Lung microvascular endothelial cell (primary cell): Measurements from ENCODE around the gene C6orf52. TPM values are rescaled to one million over a fixed set of nuclear protein-coding genes. Genes with fewer than 3 reads are reported as not detected.
"Not testable (repeated sequence)": the region's sequence is repeated elsewhere in the genome, so short reads cannot be mapped to it uniquely, and the experiment has no call there.

Experiments
- DNase-seq, 2 donors: peaks; one replicate each; pipeline versions ENCODE4 v3.0.0 to v3.0.0-alpha.2; 2010; ENCODE audit warnings: low read depth in 2 of 2
- total RNA-seq: library from RNA; depleted of rRNA; stranded (reverse); fragments of >200 nt; gene quantifications from 2 replicates; pipeline ENCODE4 v1.2.1, GENCODE V29; 2014

The C6orf52 gene
- 0.22 TPM in 1 of 2 replicates, not detected in the other for total RNA-seq

DNA sequence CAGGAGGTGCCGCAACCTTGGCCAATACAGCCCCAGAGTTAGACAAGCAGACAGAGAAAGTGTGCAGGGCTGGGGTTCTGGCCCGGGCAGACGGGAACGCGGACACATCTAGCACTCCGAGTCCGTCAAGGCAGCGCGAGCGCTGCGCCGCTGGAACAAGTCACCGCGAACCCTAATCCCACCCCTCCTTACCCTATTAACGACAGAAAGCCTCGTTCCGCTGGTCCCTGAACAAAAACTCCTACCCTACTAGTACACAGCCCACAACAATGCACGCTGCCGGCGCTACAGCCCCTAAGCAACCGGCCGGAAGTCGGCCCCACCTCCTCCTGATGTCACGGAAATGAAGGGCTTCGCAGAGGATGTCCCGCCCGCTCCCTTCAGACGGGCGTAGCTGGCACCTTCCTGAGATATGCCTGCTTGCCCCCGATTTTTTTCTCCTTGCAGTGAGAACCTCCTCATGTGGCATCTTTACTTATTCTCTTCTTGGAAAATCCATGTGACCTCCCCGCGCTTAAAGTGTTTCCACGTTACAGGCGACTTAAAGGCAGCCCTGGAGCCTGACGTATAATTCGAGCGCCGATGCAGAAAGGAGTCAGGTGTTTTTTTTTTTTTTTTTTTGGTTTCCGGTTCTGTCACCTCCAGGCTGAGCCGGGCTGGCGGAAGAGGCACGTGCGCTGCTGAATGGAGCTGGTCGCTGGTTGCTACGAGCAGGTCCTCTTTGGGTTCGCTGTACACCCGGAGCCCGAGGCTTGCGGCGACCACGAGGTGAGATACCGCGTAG is at the start of gene C6orf52, which contains the start of gene PAK1IP1:
Gene C6orf52, minus strand, starts transcription at position 315 of the 784 bp plus-strand sequence. CDS start 7,066 bp downstream, outside the sequence.
Gene PAK1IP1, plus strand, starts transcription at position 671 of the 784 bp plus-strand sequence. Its CDS starts 14 bp downstream, at position 685.
- DNase-seq: peak; percentile 96

DNA sequence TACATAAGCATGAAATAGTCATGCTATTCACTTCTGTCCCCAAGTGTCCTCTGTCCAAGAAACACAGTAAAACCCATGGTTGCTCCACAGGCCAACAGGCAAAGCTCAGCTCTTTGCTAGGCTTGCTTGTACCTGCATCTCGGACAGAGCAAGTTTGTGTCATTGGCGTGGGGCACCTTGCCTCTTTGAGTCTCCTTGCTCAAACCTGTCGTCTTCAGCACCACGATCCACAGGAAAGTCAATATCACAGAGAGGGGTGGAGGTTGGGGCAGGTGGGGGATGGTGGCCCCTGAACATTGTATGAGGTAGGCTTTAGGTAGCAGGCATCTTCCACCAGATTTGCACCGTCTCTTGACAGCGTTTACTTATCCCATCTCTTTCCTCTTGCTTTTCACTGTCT is 49.1 kb upstream of the C6orf52 start:
- no peak for DNase-seq

DNA sequence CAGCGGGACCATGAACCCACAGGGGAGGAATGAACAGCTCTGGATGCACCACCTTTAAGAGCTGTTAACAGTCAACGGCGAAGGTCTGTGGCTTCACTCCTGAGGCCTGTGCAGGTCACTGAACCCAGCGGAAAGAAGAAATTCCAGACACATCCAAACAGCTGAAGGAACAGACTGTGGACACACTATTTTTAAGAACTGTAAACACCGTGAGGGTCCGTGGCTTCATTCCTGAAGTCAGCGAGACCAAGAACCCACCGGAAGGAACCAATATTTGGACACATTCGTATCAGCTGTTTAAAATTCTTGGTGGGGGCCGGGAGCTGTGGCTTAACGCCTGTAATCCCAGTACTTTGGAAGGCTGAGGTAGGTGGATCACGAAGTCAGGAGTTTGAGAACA is 47.8 kb upstream of the C6orf52 start:
- DNase-seq: no peak

DNA sequence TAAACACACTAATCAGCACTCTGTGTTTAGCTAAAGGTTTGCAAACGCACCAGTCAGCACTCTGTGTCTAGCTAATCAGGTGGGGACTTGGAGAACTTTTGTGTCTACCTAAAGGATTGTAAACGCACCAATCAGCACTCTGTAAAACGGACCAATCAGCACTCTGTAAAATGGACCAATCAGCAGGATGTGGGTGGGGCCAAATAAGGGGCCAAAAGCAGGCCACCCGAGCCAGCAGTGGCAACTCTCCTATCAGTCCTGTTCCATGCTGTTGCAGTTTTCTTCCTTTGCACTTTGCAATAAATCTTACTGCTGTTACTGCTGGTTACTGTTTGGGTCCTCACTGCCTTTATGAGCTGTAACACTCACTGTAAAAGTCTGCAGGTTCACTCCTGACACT is 47.2 kb upstream of the C6orf52 start:
- not testable (repeated sequence) for DNase-seq

DNA sequence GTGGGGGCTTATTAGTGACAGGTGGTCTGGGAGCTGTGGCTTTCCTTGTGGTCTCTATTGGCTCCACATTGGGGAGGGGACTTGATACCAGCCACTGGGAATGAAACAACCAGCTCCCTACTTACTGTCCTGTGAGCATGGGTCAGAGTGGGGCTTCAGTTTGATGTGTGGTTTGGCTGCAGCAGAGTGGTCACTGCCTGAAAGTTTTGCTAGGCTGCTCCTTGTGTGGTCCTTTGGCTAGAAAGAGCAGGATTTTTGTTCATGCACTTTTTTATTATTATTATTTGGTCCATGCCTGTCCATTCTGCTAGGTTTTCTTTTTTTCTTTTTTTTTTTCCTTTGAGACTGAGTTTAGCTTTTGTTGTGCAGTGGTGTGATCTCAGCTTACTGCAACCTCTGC is 45.6 kb upstream of the C6orf52 start:
- DNase-seq: no peak

DNA sequence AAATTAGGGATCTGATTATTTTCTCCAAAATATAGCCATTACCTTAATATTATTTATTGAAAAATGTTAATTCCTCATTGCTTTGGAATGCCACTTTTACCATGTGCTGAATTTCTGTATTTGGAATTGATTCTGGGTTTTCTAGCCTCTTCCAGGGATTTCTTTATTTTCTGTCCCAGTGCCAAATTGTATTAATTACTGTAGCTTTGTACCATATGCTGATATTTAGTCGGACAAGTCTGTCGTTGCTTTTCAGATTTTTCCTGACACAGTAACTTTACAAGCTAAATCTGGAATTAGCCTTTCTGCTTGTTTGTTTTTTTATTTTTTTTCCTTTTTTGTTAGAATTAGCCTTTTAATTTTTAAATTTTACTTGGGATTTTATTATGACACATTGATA is 42.3 kb upstream of the C6orf52 start:
- no peak for DNase-seq

DNA sequence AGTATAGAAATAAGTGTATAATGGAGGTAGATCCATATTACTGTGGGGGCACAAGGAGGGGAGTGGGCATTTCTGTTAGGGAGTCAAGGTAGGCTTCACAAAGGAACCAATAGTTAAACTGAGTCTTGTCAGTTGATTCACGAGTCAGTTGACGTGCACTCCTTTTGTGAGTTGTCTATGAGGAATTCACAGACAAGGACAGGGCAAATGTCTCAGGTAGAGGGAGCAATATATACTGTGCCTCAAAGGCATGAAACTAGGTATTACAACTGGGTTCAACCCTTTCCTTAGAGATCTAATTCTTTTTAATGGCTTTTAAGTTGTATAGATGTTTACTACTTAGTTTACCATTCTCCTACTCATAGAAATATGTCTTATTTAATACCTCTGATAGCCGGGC is 39.4 kb upstream of the C6orf52 start:
- DNase-seq: no peak

DNA sequence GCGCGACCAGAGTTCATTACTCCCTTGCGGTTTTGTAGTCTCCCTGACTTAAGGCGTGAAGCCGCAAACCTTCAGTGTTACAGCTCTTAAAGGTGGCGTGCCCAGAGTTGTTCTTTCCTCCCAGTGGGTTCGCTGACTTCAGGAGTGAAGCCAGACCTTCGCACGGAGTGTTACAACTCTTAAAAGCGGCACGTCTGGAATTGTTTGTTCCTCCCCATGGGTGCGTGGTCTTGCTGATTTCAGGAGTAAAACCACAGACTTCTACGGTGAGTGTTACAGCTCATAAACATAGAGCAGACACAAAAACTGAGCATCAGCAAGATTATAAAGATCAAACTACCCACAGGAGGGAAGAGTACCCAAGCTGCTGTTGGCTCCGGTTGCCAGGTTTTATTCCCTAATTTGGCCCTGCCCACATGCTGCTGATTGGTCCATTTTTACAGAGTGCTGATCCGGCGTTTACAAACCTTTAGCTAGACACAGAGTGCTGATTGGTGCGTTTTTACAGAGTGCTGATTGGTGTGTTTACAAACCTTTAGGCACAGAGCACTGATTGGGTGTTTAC is 38.8 kb upstream of the C6orf52 start:
- no peak for DNase-seq

DNA sequence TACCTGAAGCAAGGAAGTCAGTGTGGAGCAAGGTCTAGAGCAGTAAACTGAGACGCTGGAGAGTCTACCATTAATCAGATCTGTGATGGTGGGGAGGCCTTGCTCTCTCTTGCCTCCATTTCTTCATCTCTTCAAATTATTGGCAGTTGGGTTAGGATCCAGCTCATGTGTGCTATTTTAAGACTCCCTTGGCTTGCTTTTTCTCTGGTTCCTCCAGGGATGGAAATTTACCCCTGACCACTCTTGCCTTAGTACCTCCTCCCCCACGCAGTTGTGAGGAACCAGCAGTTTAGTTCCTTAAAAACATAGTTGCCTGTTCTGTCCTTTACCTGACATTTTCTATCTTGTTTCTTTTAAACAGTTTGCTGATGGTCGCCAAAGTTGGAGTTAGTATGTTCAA is 35.8 kb upstream of the C6orf52 start:
- no peak for DNase-seq

DNA sequence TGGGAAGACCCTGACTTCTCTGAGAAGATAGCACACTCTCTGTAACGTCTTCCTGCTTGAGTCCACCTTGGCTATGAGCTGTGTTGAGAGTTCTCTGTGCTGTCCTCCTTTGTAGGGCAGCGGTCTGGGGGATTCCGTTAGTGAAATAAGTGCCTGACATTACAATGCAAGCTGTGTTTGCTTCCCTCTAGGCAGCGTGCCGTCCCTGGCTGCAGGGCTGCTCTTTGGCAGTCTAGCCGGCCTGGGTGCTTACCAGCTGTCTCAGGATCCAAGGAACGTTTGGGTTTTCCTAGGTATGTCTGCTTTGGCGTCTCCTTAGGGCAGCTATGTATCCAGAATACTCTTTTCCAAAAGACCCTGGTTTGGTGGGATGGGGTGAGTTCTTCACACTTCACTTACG is 31.3 kb upstream of the C6orf52 start:
- DNase-seq: no peak

DNA sequence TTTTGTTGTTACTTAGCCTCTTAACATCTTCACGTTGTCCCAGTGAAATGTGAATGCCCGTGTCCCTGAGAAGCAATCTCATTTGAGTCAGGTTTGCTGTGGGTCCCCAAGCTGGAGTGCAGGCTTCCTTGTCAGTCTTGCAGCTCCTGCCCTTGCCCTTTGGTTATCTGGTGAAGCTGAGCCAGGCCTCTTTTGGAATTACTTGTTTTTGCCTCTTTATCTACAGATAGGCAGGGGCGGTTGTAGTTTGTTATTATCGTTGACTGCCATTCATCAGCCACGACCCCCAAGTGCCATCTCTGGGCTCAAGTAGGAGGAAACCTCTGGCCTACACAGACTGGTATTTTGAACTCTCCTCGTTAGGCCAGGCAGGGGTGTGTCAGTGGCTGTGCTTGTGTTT is 30.6 kb upstream of the C6orf52 start:
- DNase-seq: no peak

DNA sequence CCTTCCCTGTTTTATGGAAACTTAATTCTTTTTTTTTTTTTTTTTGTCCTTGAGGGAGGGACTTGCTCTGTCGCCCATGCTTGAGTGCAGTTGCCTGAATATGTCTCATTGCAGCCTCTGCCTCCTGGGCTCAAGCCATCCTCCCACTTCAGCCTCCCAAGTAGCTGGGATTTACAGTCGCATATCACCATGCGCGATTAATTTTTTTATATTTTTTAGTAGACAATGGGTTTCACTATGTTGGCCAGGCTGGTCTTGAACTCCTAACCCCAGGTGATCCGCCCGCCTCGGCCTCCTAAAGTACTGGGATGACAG is 29.1 kb upstream of the C6orf52 start:
- peak in 1 of 2 donors; percentile 17 for DNase-seq

DNA sequence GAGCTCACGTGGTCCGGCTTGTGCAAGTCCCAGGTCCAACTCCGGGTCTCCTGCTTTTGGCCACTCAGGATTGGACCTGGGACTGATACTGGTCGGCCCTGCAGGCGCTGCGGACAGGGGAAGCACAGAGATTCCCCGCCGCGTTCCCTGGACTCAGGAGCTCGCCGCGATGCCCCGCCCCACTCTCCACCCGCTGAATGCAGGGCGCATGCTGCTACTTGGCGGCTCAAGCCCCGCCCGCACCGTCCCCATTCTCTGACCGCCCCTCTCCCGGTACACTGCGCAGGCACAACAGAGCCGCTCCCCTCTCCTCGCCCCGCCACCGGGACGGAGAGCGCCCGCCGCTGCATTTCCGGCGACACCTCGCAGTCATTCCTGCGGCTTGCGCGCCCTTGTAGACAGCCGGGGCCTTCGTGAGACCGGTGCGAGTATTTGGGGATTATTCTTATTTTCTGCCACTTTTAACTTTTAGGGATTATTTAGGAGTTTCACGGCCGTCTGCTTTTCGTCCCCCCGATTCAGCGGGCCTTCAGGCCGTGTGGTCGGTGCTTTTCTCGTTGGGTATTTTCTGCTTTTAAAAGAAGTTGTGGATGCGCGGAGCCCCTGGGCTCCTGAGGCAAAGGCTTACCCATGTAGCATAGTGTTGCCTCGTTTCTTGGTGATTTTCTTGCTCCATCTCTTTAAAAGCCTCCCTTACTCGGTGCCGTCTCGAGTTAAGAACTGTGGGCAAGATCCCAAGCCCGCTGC is 28.6 kb upstream of the C6orf52 start, which contains the start of gene TMEM14C:
Gene TMEM14C, plus strand, starts transcription at position 251 of the 747 bp plus-strand sequence. CDS start 1,544 bp downstream, outside the sequence.
- DNase-seq: peak; percentile 99

DNA sequence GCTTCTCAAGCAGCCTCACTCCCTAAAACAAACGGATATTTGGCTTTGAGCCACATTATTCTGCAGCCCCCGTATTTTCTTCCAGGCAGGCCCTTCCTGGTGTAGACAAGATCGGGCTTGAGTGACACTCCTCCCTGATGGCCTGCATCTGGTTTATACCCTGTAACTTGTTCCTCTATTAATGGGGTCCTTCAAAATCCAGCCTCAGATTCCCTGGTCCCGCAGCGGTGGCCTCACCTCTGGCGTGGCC is 28.1 kb upstream of the C6orf52 start:
- no peak for DNase-seq

DNA sequence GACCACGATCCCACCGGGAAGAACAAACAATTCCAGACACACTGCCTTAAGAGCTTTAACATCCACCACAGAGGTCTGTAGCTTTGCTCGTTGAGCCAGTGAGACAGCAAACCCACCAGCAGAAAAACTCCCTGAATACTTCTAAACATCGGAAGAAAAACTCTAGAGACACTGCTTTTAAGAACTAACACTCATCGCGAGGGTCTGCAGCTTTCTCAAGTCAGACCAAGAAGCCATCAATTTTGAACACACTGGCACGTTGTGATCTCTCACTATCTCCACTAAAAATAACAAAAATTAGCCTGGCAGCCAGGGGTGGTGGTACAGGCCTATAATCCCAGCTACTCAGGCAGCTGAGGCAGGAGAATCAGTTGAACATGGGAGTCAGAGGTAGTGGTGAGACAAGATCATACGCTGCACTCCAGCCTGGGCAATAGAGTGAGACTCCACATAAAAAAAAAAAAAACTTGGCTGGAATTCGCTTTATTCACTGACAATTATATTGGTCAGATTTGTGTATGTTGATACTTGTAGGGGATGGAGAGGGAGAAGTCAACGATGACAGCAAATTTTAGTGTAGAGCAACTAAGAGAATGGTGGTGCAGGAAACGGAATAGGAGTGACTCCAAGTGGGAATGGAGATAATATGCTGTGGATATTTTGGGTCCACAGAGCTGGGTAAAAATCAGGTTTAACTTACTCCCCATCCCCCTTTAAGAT is 27.6 kb upstream of the C6orf52 start:
- no peak for DNase-seq

DNA sequence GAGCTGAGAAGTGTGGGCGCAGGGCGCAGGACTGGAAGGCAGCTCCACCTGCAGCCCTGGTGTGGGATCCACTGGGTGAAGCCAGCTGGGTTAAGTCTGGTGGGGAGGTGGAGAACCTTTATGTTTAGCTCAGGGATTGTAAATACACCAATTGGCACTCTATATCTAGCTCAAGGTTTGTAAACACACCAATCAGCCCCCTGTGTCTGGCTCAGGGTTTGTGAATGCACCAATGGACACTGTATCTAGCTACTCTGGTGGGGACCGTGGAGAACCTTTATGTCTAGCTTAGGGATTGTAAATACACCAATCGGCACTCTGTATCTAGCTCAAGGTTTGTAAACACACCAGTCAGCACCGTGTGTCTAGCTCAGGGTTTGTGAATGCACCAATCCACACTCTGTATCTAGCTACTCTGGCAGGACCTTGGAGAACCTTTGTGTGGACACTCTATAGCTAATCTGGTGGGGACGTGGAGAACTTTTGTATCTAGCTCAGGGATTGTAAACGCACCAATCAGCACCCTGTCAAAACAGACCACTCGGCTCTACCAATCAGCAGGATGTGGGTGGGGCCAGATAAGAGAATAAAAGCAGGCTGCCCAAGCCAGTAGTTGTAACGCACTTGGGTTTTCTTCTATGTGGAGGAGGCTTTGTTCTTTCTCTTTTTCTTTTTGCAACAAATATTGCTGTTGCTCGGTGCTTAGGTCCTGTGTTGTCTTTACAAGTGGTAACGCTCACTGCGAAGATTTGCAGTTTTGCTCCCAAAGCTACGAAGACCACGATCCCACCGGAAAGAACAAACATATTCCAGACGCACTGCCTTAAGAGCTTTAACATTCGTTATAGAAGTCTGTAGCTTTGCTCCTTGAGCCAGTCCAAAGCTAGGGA is 26.8 kb upstream of the C6orf52 start:
- DNase-seq: peak; percentile 12 to 17

DNA sequence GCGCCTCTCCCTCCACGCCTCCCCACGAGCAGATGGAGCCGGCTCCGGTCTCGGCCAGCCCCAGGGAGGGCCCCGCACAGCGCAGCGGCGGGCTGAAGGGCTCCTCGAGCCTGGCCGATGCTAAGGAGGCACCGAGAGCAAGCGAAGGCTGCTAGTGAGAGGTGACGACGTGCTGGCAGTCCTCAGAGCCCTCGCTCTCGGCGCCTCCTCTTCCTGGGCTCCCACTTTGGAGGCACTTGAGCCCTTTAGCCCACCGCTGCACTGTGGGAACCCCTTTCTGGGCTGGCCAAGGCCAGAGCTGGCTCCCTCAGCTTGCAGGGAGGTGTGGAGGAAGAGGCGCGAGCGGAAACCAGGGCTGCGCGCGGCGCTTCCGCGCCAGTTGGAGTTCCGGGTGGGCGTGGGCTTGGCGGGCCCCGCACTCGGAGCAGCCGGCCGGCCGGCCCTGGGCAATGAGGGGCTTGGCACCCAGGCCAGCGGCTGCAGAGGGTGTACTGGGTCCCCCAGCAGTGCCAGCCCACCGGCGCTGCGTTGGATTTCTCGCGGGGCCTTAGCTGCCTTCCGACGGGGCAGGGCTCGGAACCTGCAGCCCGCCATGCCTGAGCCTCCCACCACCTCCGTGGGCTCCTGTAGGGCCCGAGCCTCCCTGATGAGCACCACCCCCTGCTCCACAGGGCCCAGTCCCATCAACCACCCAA is 26.0 kb upstream of the C6orf52 start:
- DNase-seq: peak; percentile 61 to 63

DNA sequence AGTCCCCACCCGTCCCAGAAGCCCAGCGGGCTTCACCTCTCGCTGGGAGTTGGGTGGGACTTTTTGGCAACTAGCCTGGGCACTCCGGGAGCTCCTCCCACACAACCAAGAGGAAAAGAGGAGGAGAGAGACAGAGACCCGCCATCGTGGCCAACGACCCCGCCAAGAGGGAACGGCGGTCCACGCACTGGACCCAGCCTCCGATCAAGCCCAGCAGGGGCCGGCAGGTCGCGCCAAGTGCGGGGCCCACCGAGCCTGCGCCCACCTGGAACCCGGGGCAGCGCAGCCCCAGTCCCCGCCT is 25.5 kb upstream of the C6orf52 start:
- DNase-seq: no peak

DNA sequence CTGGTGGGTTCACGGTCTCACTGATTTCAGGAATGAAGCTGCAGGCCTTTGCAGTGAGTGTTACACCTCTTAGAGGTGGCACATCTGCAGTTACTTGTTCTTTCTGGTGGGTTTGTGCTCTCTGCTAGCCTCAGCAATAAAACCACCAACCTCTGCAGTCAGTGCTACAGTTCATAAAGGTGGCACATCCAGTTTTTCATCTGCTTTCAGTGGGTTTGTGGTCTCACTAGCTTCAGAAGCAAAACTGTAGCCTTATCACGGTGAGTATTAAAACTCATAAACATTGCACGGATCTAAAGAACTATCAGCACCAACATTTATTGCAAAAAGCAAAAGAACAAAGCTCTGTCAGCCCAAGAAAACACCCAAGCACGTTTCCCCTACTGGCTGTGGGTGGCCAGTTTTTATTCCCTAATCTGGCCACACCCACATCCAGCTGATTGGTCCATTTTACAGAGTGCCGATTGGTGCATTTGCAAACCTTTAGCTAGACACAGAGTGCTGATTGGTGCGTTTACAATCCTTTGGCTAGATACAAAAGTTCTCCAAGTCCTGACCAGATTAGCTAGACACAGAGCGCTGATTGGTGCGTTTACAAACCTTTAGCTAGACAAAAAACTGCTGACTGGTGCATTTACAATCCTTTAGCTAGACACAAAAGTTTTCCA is 25.0 kb upstream of the C6orf52 start:
- peak; percentile 38 to 45 for DNase-seq

DNA sequence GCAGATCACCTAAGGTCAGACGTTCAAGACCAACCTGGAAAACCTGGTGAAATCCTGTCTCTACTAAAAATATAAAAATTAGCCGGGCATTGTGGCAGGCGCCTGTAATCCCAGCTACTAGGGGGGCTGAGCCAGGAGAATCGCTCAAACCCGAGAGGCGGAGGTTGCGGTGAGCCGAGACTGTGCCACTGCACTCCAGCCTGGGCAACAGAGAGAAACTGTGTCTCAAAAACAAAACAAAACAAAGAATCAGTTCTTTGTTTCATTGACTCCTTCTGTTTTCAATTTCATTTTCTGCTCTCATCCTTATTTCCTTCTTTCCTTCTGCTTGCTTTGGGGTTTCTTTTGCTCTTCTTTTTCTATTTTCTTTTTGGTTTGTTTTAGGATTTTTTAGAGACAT is 19.5 kb upstream of the C6orf52 start:
- no peak for DNase-seq
